HepG2 (cell line): Measurements from ENCODE around the gene IFITM10.

Experiments used
- POLR2AphosphoS5 ChIP-seq: IDR thresholded peaks from 2 replicates; pipeline ENCODE4 v1.6.1; 2012; ENCODE audit warnings: low read depth, low read length
- TBL1XR1 ChIP-seq: fragments of 150-350 bp; IDR thresholded peaks from 2 replicates; pipeline ENCODE4 v1.6.1; 2014; ENCODE audit warnings: borderline replicate concordance, low read length; ENCODE audit not compliant: partially characterized antibody
- ZFP41 ChIP-seq: sonication (generic); formaldehyde crosslinking; IDR thresholded peaks from 2 replicates; pipeline ENCODE4 v1.4.0; 2020; ENCODE audit warnings: mild to moderate bottlenecking, missing genetic modification reagents, borderline replicate concordance
- ZNF615 ChIP-seq: sonication (generic); formaldehyde crosslinking; IDR thresholded peaks from 2 replicates; pipeline ENCODE4 v1.5.0; 2020; ENCODE audit warnings: mild to moderate bottlenecking, missing genetic modification reagents, borderline replicate concordance
- TF ChIP-seq, protein P1 (sequence below): sonication (generic); formaldehyde crosslinking; IDR thresholded peaks from 2 replicates; pipeline ENCODE4 v1.5.0; 2020; ENCODE audit warnings: mild to moderate bottlenecking, missing genetic modification reagents, moderate library complexity
- TF ChIP-seq, protein P2 (sequence below): sonication (generic); IDR thresholded peaks from 2 replicates; pipeline ENCODE4 v1.6.1; 2016; ENCODE audit warnings: low read depth, borderline replicate concordance

DNA sequence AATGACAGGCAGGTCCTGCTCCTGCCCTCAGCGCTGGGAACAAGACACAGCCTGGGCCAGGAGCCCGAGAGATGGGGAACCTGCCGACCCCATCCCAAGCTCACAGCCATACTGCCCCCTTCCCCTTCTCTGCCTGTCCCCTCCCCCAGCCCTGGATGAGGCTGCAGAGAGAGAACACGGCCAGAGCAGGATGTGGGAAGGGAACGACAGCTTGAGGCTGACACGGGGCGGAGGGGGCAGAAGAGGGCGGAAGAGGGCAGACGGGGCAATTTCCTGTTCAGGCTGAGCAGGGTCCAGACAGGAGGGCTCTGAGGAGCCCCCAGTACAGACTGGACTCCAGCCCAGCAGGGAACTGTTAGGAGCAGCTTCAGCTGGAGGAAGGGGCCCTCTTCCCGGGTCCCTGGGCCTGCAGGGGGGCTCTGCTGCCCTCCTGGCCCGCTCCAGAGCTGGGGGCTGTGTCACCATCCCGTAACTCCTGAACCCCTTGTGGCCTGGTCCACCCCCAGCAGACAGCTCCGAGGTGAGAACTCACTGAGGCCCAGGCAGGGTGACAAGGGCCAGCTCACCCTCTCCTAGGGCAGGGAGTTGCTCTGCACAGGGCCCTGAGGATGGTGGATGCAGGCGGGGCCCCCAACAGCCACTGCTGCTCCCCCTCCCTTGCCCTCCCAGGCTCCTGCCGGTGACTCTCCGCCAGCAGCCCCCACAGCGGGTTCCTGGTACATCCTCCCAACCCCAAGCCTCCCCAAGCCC lies 7.6 kb upstream of the IFITM10 start:
- TF ChIP-seq, protein P1, sequence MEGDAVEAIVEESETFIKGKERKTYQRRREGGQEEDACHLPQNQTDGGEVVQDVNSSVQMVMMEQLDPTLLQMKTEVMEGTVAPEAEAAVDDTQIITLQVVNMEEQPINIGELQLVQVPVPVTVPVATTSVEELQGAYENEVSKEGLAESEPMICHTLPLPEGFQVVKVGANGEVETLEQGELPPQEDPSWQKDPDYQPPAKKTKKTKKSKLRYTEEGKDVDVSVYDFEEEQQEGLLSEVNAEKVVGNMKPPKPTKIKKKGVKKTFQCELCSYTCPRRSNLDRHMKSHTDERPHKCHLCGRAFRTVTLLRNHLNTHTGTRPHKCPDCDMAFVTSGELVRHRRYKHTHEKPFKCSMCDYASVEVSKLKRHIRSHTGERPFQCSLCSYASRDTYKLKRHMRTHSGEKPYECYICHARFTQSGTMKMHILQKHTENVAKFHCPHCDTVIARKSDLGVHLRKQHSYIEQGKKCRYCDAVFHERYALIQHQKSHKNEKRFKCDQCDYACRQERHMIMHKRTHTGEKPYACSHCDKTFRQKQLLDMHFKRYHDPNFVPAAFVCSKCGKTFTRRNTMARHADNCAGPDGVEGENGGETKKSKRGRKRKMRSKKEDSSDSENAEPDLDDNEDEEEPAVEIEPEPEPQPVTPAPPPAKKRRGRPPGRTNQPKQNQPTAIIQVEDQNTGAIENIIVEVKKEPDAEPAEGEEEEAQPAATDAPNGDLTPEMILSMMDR: no peak
- TF ChIP-seq POLR2AphosphoS5 (no peak), ZNF615 (no peak), ZFP41 (no peak), TBL1XR1 (no peak)
- TF ChIP-seq, protein P2, sequence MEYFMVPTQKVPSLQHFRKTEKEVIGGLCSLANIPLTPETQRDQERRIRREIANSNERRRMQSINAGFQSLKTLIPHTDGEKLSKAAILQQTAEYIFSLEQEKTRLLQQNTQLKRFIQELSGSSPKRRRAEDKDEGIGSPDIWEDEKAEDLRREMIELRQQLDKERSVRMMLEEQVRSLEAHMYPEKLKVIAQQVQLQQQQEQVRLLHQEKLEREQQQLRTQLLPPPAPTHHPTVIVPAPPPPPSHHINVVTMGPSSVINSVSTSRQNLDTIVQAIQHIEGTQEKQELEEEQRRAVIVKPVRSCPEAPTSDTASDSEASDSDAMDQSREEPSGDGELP: no peak
